A673 (cell line): ENCODE results near the gene NEIL3. TPM values are rescaled to one million over a fixed set of nuclear protein-coding genes. Genes with fewer than 3 reads are reported as not detected.

Experiments
- BruUV-seq: library from RNA; stranded (reverse); fragments of 400-500 nt; replicated peaks from 2 replicates; lab custom pipeline; 2021; lab: Mats Ljungman, UMichigan
- CTCF ChIA-PET: fragments of 300-600 bp; sonication (Branson Sonifier 250); formaldehyde crosslinking; loops from one replicate; lab custom pipeline; 2022; ENCODE audit warnings: antibody characterized with exemption; lab: Charles Lee
- POLR2A ChIA-PET: fragments of 300-600 bp; sonication (Branson Sonifier 250); formaldehyde crosslinking; loops from one replicate; lab custom pipeline; 2022; ENCODE audit warnings: antibody characterized with exemption; ENCODE audit not compliant: low non-redundant PET; lab: Charles Lee
- DNase-seq: peaks from one replicate; pipeline ENCODE4 v3.0.0-alpha.2; 2015; ENCODE audit warnings: low spot score
- H3K27ac ChIP-seq: fragments of 200-600 bp; sonication (generic); 2 replicates; pipeline ENCODE4 v1.5.1; 2016; ENCODE audit warnings: mixed run types, low read depth, mild to moderate bottlenecking, mixed read lengths, antibody characterized with exemption, low read length; ENCODE audit not compliant: poor library complexity, severe bottlenecking
- H3K27me3 ChIP-seq: fragments of 200-600 bp; sonication (generic); replicated peaks from 2 replicates; pipeline ENCODE4 v1.6.1; 2017; ENCODE audit warnings: mixed run types, low read depth, mild to moderate bottlenecking, mixed read lengths, antibody characterized with exemption, low read length; ENCODE audit not compliant: insufficient read depth, poor library complexity
- H3K36me3 ChIP-seq: fragments of 200-600 bp; sonication (generic); 2 replicates; pipeline ENCODE4 v1.6.1; 2016; ENCODE audit warnings: mixed run types, mild to moderate bottlenecking, mixed read lengths, antibody characterized with exemption, low read length; ENCODE audit not compliant: insufficient read depth, poor library complexity, severe bottlenecking
- H3K4me1 ChIP-seq: fragments of 200-600 bp; sonication (generic); 2 replicates; pipeline ENCODE4 v1.6.1; 2017; ENCODE audit warnings: mixed run types, mild to moderate bottlenecking, mixed read lengths, antibody characterized with exemption, low read length; ENCODE audit not compliant: insufficient read depth, poor library complexity, severe bottlenecking
- H3K4me3 ChIP-seq: fragments of 200-600 bp; sonication (generic); 2 replicates; pipeline ENCODE4 v1.5.1; 2016; ENCODE audit warnings: low read depth, mixed run types, mild to moderate bottlenecking, mixed read lengths, low read length; ENCODE audit not compliant: poor library complexity, severe bottlenecking
- H3K9me3 ChIP-seq: fragments of 200-600 bp; sonication (generic); 2 replicates; pipeline ENCODE4 v1.6.1; 2016; ENCODE audit warnings: mixed run types, low read depth, mild to moderate bottlenecking, mixed read lengths, antibody characterized with exemption, low read length; ENCODE audit not compliant: poor library complexity, severe bottlenecking
- CTCF ChIP-seq: fragments of 300-800, 200-600 bp; sonication (generic); conservative IDR thresholded peaks from 2 replicates; pipeline ENCODE4 v1.5.1; 2017; ENCODE audit warnings: low read depth, mild to moderate bottlenecking, antibody characterized with exemption, low read length, moderate library complexity, mixed read lengths
- EZH2 ChIP-seq: fragments of 200-600 bp; sonication (generic); IDR thresholded peaks from 2 replicates; pipeline ENCODE4 v1.6.1; 2017; ENCODE audit warnings: borderline replicate concordance, low read depth, mild to moderate bottlenecking, mixed read lengths, antibody characterized with exemption, low read length; ENCODE audit not compliant: poor library complexity, severe bottlenecking
- intact Hi-C: fragments of 100-400 bp; cut with micrococcal nuclease; formaldehyde crosslinking; loops from one replicate; pipeline ENCODE4 v1.10.0; 2022; ENCODE audit not compliant: unreplicated experiment
- total RNA-seq: library from RNA; stranded (reverse); gene quantifications from 2 replicates; pipeline ENCODE4 v1.2.3, GENCODE V29; 2021

NEIL3 gene
- total RNA-seq, 1 experiment from 2014 or later: 24.0 TPM

GRCh38 chr4:177381762-177382310, 72.2 kb downstream of the NEIL3 start:
- TF ChIP-seq EZH2 (no peak), CTCF (no peak)
- Histone ChIP-seq H3K36me3 (no peaks in the 10 kb centered on the region), H3K27me3 (no peaks in the 10 kb centered on the region), H3K4me1 (no peaks in the 10 kb centered on the region), H3K9me3 (no peaks in the 10 kb centered on the region), H3K4me3 (no peak overlapping the region), H3K27ac (no peak overlapping the region)
- intact Hi-C loops: no loop called here
- DNase-seq: no peak
- POLR2A ChIA-PET: no interaction called here
- no TSS peak for BruUV-seq
- CTCF ChIA-PET: no interaction called here

GRCh38 chr4:177384856-177385397, 75.3 kb downstream of the NEIL3 start:
- intact Hi-C loops: no loop called here
- no TSS peak for BruUV-seq
- no peaks in the 10 kb centered on the region for H3K27me3 ChIP-seq
- no peaks in the 10 kb centered on the region for H3K4me1 ChIP-seq
- no peaks in the 10 kb centered on the region for H3K36me3 ChIP-seq
- DNase-seq: no peak
- no peak overlapping the region for H3K27ac ChIP-seq
- ChIA-PET CTCF (no interaction called here), POLR2A (no interaction called here)
- H3K9me3 ChIP-seq: no peaks in the 10 kb centered on the region
- no peak for TF ChIP-seq CTCF
- TF ChIP-seq EZH2: no peak
- H3K4me3 ChIP-seq: no peak overlapping the region

GRCh38 chr4:177385576-177386277, 76.1 kb downstream of the NEIL3 start:
- no peaks in the 10 kb centered on the region for H3K36me3 ChIP-seq
- TF ChIP-seq CTCF (no peak), EZH2 (no peak)
- CTCF ChIA-PET: no interaction called here
- no peak overlapping the region for H3K27ac ChIP-seq
- POLR2A ChIA-PET: no interaction called here
- no peak for DNase-seq
- no TSS peak for BruUV-seq
- no peak overlapping the region for H3K4me3 ChIP-seq
- H3K4me1 ChIP-seq: no peaks in the 10 kb centered on the region
- intact Hi-C loops: no loop called here
- no peaks in the 10 kb centered on the region for H3K27me3 ChIP-seq
- no peaks in the 10 kb centered on the region for H3K9me3 ChIP-seq
